ENCODE data around the gene SEC14L6.

GRCh38 chr22:30564761-30565119, 18.2 kb upstream of the SEC14L6 start:
- TF ChIP-seq POLR2A (IDR thresholded peaks at IDR 0.05) (no peak), EP300 (IDR thresholded peaks at IDR 0.05) (no peak), POLR2AphosphoS5 (IDR thresholded peaks at IDR 0.05) (no peak)
- TF ChIP-seq, protein P1, sequence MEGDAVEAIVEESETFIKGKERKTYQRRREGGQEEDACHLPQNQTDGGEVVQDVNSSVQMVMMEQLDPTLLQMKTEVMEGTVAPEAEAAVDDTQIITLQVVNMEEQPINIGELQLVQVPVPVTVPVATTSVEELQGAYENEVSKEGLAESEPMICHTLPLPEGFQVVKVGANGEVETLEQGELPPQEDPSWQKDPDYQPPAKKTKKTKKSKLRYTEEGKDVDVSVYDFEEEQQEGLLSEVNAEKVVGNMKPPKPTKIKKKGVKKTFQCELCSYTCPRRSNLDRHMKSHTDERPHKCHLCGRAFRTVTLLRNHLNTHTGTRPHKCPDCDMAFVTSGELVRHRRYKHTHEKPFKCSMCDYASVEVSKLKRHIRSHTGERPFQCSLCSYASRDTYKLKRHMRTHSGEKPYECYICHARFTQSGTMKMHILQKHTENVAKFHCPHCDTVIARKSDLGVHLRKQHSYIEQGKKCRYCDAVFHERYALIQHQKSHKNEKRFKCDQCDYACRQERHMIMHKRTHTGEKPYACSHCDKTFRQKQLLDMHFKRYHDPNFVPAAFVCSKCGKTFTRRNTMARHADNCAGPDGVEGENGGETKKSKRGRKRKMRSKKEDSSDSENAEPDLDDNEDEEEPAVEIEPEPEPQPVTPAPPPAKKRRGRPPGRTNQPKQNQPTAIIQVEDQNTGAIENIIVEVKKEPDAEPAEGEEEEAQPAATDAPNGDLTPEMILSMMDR (IDR thresholded peaks at IDR 0.05): no peak
